Measurements from ENCODE around the gene TEDC1.
A peak's percentile ranks its signal among the peaks of the same experiment; 100 is the strongest.

The TEDC1 gene, protein sequence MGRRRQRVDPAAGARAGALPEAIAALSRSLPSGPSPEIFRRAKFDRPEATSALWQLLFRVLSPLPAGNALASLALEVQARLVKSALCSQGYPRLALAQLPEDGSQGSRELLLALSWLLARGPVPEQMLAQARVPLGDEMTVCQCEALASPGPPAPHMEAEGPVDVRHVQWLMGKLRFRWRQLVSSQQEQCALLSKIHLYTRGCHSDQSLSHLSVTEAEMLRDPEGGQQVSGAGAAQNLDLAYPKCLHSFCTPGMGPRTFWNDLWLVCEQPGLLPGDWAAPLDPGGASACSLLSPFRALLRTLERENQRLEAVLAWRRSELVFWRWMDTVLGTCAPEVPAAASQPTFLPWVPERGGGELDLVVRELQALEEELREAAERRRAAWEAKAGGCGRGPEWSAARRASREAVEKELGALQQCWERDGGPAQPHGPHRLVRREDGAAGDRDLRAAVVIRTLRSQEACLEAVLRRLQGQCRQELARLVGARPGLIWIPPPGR

GRCh38 chr14:105490572-105491365, at the start of gene TEDC1:
Gene TEDC1, plus strand, starts transcription at chr14:105491246. Its CDS starts 130 bp downstream, at chr14:105491376.
- Histone ChIP-seq H3K36me3 (peaks cover 0 to 25% (median 0%) of the 10 kb centered on the region in 11 experiments; a peak in 10 of 22 replicates), H3K27ac (peak within 1 kb of the TSS; percentile 72 to 96 (median 91)), H3K27me3 (peaks cover 17 to 31% (median 30%) of the 10 kb centered on the region in 11 experiments), H3K4me2 (peak within 1 kb of the TSS; percentile 97 to 100 (median 100)), H4K20me1 (peaks cover 0 to 51% (median 22%) of the 10 kb centered on the region in 11 experiments; a peak in 16 of 22 replicates), H3K9ac (peak within 1 kb of the TSS; percentile 86 to 94 (median 91)), H3K4me1 (peaks cover 36 to 56% (median 48%) of the 10 kb centered on the region in 10 experiments), H3K9me3 (replicated peaks in 1 of 11) (no peaks in the 10 kb centered on the region), H3K4me3 (peak within 1 kb of the TSS; percentile 73 to 89 (median 81))
- no peak for TF ChIP-seq Cebpa-rat (IDR thresholded peaks at IDR 0.05)

GRCh38 chr14:105442125-105442524, 48.9 kb upstream of the TEDC1 start:
- no peak overlapping the region for H3K27ac ChIP-seq
- peaks cover 45 to 77% (median 64%) of the 10 kb centered on the region in 11 experiments for H3K36me3 ChIP-seq
- TF ChIP-seq Cebpa-rat (IDR thresholded peaks at IDR 0.05), result no peak
- H3K4me3 ChIP-seq, result no peak overlapping the region
- peaks cover 66 to 99% (median 95%) of the 10 kb centered on the region in 11 experiments for H4K20me1 ChIP-seq
- H3K9ac ChIP-seq, result no peak overlapping the region; a peak in 1 of 22 replicates
- no peaks in the 10 kb centered on the region for H3K27me3 ChIP-seq
- H3K4me1 ChIP-seq, result peaks cover 12 to 78% (median 46%) of the 10 kb centered on the region in 10 experiments; a peak in 19 of 20 replicates
- no peak overlapping the region for H3K4me2 ChIP-seq
- peaks cover 0 to 3% (median 0%) of the 10 kb centered on the region in 11 experiments; a peak in 3 of 22 replicates for H3K9me3 ChIP-seq (replicated peaks in 1 of 11)

- Histone ChIP-seq H3K27me3 (no peaks in the 10 kb centered on the region), H3K4me3 (no peak overlapping the region), H3K9ac (no peak overlapping the region), H3K4me1 (peaks cover 12 to 78% (median 47%) of the 10 kb centered on the region in 10 experiments; a peak in 19 of 20 replicates), H4K20me1 (peaks cover 66 to 99% (median 95%) of the 10 kb centered on the region in 11 experiments), H3K4me2 (no peak overlapping the region), H3K9me3 (replicated peaks in 1 of 11) (no peaks in the 10 kb centered on the region), H3K27ac (no peak overlapping the region), H3K36me3 (peaks cover 39 to 74% (median 58%) of the 10 kb centered on the region in 11 experiments)
- TF ChIP-seq Cebpa-rat (IDR thresholded peaks at IDR 0.05), result no peak
Measured at GRCh38 chr14:105442834-105443233, 48.2 kb upstream of the TEDC1 start.

DNA sequence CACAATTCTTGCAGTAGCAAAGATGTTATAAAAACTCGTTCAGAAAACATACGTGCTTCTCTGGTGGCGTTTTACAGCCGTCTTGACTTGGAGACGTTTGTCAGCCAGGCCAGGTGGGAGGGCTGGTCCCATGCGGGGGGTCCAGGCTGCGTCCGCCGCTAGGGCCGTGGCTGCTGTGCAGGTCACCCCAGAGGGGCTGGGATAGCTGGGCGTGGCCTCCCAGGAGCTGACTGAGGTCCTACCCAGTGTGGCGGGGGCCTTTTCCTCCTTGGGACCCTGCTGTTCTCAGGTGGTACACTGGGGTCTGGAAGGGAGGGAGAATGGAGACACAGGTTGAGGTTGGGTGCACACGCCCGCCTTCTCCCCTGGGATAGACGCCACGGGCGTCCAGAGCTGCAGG, 46.2 kb upstream of the TEDC1 start:
- Histone ChIP-seq H3K4me1 (peaks cover 12 to 73% (median 55%) of the 10 kb centered on the region in 10 experiments; a peak in 19 of 20 replicates), H3K27me3 (no peaks in the 10 kb centered on the region), H4K20me1 (peaks cover 64 to 99% (median 95%) of the 10 kb centered on the region in 11 experiments; a peak in 21 of 22 replicates), H3K4me3 (0 out of 20 replicates have a peak overlapping the region, but pooled peaks of 1 of the 10 experiments have one; percentile 4), H3K27ac (no peak overlapping the region), H3K36me3 (peaks cover 34 to 68% (median 48%) of the 10 kb centered on the region in 11 experiments), H3K9me3 (replicated peaks in 1 of 11) (no peaks in the 10 kb centered on the region), H3K4me2 (peak overlapping the region; percentile 42 to 93 (median 77)), H3K9ac (peak overlapping the region in 4 of 11 experiments; percentile 26 to 60 (median 53); a peak in 8 of 22 replicates)
- TF ChIP-seq Cebpa-rat (IDR thresholded peaks at IDR 0.05), result no peak

DNA sequence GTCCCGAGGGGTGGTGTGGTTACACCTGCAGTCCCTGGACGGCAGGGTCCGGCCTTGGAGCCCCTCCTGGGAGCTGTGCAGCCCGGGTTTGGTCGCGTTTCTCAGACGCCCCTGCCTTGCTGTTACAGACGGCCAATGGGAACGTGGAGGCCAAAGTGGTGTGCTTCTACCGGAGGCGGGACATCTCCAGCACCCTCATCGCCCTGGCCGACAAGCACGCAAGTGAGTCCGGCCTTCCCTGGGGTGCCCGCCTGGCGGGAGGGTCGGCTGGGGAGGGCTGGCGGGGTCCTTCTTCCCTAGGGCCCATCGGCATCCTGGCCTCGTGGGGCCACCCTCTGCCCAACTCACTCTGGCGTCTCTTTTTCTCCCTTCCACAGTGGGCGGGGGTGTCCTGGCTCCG, 45.8 kb upstream of the TEDC1 start:
- no peaks in the 10 kb centered on the region for H3K9me3 ChIP-seq (replicated peaks in 1 of 11)
- peak overlapping the region in 5 of 11 experiments; percentile 26 to 60 (median 50); a peak in 9 of 22 replicates for H3K9ac ChIP-seq
- H3K4me2 ChIP-seq, result peak overlapping the region; percentile 42 to 93 (median 77)
- peaks cover 34 to 68% (median 48%) of the 10 kb centered on the region in 11 experiments for H3K36me3 ChIP-seq
- H3K27ac ChIP-seq, result no peak overlapping the region
- peaks cover 12 to 69% (median 52%) of the 10 kb centered on the region in 10 experiments; a peak in 19 of 20 replicates for H3K4me1 ChIP-seq
- no peaks in the 10 kb centered on the region for H3K27me3 ChIP-seq
- H3K4me3 ChIP-seq, result 0 out of 20 replicates have a peak overlapping the region, but pooled peaks of 1 of the 10 experiments have one; percentile 4
- peaks cover 62 to 99% (median 95%) of the 10 kb centered on the region in 11 experiments; a peak in 21 of 22 replicates for H4K20me1 ChIP-seq
- TF ChIP-seq Cebpa-rat (IDR thresholded peaks at IDR 0.05), result no peak

DNA sequence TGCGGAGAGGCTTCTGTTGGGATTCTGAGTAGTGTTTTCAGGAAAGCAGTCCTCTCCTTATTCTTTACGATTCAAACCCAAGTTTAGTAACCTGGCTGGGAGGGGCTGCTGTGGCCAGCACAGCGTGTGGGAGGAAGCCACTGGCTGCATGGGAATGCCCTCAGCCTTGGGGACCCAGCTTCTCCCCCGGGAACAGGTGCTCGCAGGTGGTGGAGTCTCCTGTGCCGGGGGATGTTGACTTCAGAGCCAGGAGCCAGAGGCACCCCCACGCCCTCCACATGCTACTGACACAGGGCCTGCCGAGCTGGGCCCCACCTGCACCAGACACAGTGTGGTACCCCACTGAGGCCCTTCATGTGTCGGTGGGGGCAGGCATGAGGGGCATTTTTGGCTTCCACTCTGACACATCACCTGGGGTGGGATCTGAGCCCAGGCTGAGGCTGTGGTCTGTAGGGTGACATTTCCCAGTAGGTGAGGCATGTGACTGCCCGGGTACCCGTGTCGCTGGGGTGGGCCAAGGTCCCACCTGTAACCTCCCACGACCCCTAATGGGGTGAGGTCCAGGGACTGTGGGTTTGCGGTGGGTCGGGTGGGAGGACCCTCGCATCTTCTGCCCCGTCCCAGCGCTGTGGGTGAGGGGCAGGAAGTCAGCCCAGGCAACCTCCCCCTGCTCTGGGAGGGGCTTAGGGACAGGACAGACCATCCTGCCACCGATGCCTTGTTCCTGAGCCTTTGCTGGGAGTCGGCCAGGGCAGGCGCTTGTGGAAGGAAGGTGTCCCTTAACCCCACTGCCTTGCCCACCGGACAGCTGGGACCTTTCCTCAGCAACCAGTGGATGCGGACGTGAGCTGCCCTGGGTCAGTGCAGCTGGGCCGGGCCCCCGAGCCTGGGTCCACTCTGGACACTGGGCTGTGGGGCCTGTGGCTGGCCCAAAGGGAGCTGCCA, 44.9 kb upstream of the TEDC1 start:
- Histone ChIP-seq H3K4me3 (no peak overlapping the region), H3K27ac (no peak overlapping the region; a peak in 1 of 22 replicates), H3K27me3 (no peaks in the 10 kb centered on the region), H3K9ac (peak overlapping the region in 4 of 11 experiments; percentile 0 to 60 (median 53); a peak in 4 of 22 replicates), H3K4me1 (peaks cover 12 to 60% (median 49%) of the 10 kb centered on the region in 10 experiments; a peak in 19 of 20 replicates), H3K4me2 (peak overlapping the region in 9 of 11 experiments; percentile 56 to 93 (median 77); a peak in 12 of 22 replicates), H3K36me3 (peaks cover 36 to 68% (median 48%) of the 10 kb centered on the region in 11 experiments), H3K9me3 (replicated peaks in 1 of 11) (no peaks in the 10 kb centered on the region), H4K20me1 (peaks cover 56 to 99% (median 94%) of the 10 kb centered on the region in 11 experiments; a peak in 21 of 22 replicates)
- TF ChIP-seq Cebpa-rat (IDR thresholded peaks at IDR 0.05), result no peak

- Histone ChIP-seq H3K9ac (peak overlapping the region in 5 of 11 experiments; percentile 6 to 60 (median 45); a peak in 6 of 22 replicates), H3K9me3 (replicated peaks in 1 of 11) (no peaks in the 10 kb centered on the region), H4K20me1 (peaks cover 56 to 100% (median 94%) of the 10 kb centered on the region in 11 experiments; a peak in 21 of 22 replicates), H3K4me3 (no peak overlapping the region), H3K27ac (peak overlapping the region in 1 of 11 experiments; percentile 8; a peak in 1 of 22 replicates), H3K36me3 (peaks cover 41 to 71% (median 53%) of the 10 kb centered on the region in 11 experiments), H3K4me1 (peaks cover 12 to 60% (median 49%) of the 10 kb centered on the region in 10 experiments; a peak in 19 of 20 replicates), H3K4me2 (peak overlapping the region in 6 of 11 experiments; percentile 23 to 93 (median 78); a peak in 10 of 22 replicates), H3K27me3 (no peaks in the 10 kb centered on the region)
- TF ChIP-seq Cebpa-rat (IDR thresholded peaks at IDR 0.05), result no peak
Measured at GRCh38 chr14:105446971-105447370, 44.1 kb upstream of the TEDC1 start.
